GM10847 (cell line): ENCODE data around the gene CST1.

Experiments used
- POLR2A ChIP-seq: IDR thresholded peaks from 2 replicates; pipeline ENCODE4 v1.6.1; 2011; ENCODE audit not compliant: insufficient read length; ENCODE audit errors: extremely low read depth

CST1 gene

DNA sequence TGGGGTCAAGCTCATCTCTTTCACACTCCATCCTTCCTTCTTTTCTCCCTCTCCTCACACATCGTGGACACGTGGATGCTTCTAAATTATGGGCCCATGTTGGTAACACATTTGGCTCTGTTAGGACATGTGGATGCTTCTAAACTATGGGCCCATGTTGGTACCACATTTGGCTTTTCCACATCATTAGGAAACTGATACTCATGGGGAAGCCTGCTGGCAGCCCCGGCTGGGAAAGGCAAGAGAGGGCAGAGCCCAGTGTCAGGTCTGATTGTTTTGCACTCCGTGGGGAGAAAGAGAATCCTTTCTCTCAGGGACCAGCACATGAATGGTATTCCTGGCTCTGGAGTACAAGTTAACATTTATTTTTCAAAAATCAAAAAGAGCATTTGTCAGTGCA is 4.0 kb upstream of the CST1 start:
- no peak for TF ChIP-seq POLR2A

DNA sequence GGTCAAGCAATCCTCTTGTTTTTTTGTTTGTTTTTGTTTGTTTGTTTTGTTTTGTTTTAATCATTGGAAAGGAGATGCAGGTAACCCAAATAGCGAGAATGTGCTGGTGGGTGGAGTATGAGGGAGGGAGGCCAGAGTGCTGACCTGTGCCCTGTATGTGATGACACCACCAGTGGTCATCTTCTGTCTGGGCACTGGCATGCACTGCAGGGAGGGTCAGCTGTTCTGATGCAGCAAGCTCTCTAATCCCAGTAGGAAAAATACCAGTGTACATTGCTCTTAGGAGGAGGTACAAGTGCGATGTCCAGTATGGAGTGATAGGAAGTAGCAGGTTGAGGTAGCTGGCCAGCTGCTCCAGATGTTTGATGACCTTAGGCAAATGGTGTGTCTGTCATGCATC is 2.9 kb upstream of the CST1 start:
- TF ChIP-seq POLR2A: no peak

DNA sequence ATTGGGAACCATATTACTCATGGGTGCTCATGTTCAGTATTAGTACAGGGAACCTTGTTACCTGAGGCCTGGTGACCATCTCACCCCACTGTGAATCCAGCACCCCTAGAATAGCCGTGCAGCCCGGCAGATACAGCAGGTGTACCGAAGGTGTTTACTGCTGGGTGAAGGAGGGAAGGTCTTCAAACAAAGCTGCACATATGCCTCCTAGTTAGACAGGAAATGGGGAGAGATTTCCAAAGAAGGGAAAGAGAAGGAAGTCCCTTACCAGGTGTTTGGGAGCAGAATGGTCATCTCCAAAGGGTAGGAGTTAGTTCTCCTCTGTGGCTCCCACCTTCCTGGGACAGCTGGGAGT is 2.4 kb upstream of the CST1 start:
- no peak for TF ChIP-seq POLR2A

DNA sequence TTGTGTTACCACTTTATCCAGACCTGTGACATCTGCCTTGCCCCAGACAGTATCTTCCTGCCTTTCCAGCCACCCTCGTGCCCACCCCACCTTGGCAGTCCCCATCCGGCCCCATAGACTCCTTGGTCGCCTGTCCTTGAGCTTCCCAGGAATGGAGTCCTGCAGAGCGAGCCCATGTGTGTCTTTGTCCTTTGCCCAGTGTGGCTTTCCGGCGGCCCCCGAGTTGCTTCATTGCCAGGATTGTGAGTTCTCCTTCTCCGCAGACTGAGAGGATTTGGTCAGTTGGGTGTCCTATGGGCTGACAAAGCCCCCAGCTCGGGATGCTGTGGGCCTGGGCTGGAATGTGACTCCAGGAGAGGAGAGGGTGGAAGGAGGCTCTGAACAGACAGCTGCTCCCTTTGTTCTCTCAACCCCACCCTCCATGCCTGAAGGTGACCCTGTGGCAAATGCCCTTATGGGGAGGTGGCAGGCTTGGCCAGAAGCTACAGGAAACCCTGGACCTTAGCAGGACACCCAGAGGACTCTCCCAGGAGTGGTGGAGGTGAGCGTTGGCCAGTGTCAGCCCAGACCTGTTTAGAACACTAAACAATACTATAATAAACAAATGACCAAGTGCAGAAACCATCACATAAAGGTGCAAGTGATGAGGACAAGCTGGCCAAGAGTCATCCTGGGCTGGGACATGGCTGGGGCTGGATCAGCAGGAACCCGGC is 1.9 kb upstream of the CST1 start:
- TF ChIP-seq POLR2A: no peak

DNA sequence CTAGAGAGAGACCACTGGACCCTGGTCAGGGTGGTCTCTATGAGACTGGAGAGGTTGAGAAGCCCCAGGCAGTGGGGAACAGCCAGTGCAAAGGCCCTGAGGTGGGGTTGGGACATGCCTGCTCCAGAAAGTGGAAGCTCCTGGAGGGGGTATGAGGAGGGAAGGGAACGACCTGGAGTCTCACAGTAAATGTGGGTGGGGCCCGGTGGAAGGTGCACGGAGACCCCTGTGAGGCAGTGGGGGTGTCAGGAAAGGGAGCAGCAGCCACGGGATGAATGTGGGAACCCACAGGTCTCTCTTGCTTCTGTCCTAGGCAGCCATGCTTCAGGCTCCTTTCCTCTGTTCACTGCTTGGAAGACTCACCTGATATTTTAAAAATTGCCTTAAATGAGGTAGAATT is 1.3 kb upstream of the CST1 start:
- TF ChIP-seq POLR2A: no peak

DNA sequence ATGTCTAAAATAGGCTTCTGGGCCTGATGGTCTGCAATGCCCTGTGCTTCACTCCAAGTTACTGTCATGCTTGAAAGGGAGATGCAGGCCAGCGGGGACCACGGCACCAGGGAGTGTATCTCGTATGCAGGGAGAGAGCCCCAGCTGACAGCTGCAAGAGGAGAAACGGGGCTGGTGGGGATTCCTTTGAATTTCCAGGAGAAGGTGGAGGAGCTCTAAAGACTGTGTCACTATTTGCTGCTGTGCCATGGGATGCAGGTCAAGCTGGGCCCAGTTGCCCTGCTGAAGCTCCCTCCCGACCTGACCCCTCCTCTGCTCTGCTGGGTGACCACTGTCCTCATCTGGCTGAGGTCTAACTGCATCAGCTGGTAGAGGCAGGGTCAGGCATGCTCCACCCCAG is 989 bp downstream of the CST1 start:
- TF ChIP-seq POLR2A: no peak

DNA sequence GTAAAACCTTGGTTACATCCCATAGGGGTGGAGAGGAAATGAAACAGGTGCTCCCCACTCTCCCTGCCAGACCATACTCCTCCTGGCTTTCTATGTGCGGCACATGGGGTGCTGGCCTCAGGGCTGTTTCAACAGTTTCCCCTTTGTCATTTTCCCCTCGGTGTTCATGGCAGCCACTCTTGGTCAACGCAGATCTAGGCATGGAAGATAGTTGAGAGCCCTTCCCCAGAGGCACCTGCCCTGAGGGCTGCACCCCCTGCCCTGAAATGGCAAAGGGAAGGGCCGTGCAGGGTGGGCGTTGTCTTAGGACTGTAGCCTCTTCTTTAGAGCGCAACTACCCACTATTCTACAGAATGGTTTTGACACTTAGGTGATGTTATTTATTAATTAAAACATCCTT is 4.4 kb downstream of the CST1 start:
- no peak for TF ChIP-seq POLR2A

DNA sequence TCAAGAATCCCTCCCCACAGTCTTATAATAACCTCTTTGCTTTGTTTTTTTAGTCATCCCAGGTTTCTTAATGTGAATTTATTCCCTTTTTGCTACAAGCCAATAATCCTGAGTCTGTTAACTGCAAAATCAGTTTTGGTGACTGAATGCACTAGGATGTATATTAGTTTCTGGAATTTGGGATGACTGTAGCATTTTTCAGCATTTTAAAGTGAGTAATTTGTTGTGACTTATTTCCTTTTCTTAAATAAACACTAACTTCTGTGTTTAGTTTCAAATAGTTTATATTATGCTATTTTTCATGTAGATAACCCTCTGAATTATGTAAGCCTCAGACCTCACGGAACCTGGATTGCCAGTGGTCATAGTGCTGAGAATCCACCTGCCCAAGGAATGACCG is 5.5 kb downstream of the CST1 start:
- TF ChIP-seq POLR2A: no peak

DNA sequence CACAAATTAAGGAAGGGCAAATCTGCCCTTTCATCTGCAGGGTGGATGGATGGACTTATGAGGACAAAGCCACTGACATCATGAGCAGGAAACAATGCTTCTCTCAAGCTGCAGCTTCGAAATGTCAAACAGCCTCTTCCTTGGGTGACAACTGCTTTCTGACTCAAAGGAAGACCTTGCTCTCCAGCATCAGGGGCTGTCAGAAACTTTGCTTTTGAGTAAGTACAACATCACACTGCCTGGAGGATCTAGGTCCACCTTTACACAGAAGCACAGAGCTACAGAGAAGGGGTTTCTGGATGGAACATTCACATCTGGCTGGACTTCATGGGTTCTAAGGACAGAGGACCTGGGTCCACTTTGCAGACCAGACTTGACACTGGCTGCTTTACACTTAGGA is 5.9 kb downstream of the CST1 start:
- TF ChIP-seq POLR2A: no peak

DNA sequence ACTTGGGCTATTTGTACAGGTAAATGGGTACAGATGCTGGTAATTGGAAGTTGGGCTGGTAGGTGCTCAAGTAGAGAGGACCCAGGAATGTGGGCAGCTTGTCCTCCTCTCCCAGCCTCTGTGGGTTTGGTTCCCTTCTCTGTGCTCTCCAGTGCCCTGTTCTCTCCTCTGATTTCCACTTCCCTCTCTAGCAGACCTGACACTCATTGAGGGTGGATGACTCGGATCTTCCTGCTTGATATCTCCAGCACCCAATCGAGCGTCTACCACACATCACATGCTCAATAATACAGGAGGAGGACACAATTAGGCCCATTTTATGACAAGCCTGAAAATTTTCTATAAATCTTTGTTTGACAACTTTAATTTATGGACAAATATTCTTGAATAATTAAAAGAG is 23.7 kb downstream of the CST1 start:
- no peak for TF ChIP-seq POLR2A

DNA sequence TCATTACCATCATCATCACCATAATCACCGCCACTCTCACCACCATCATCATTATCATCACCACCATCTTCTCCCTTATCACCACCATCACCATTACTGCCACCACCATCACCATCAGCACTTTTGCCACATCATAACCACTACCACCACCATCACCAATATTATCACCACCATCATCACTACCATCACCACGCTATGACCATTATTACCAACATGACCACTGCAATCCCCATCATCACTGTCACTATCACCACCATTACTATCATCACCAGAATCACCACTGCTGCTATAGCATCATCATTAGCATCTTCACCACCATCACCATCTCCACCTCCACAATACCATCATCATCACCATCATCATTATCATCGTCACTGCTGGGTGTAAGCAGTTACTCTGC is 25.6 kb downstream of the CST1 start:
- TF ChIP-seq POLR2A: no peak

DNA sequence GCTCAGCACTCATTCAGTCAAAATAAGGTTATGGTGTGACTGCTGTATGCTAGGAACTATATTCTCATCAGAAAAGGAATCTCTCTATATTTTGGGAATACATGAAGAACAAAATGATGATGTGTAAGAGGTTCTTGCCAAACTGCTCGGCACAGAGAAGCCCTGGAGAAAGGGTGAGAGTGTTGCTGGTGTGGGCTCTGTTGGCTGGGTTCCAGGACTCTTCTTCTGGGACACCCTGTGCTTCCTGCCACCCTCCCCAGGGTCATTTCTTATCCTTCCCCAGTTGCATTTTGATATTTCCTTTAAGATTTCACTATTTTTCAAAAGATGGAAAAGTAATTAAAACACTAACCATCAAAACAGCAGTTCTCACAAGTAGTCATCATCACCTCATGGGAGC is 28.8 kb downstream of the CST1 start:
- TF ChIP-seq POLR2A: no peak

DNA sequence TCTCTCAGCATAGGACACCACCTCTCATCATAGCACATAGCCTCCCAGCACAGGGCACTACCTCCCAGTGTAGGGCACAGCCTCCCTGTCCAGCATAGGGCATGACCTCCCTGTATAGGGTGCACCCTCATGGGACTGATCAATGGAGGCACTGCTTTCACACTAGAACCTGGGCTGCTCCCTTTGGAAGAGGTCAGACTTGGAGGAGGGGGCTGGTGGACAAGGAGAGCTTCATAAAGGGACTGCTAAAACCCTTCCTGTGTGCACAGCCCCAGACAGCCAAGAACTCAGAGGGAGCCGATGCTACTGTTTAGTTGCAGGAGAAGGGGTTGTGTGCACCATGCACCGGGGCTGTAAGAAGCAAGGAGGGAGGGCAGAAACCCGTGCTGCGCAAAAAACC is 40.0 kb downstream of the CST1 start:
- TF ChIP-seq POLR2A: no peak

DNA sequence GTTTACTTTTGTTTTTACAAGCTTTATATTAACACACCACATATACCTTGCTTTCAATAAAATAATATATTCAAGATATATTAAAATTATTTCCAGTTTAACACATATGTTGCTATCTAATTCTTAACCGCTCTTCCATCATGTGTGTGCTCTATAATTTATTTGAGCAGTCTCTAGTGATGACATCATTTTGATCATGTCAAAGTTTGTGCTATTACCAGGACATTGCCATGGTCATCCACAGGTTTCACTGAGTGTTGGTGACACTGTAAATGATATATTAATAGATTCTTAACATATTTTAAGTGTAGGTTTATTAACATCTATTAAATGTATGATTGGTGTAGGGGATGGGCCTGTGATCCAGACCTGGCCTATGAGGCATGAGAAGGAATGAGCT is 44.8 kb downstream of the CST1 start:
- no peak for TF ChIP-seq POLR2A

DNA sequence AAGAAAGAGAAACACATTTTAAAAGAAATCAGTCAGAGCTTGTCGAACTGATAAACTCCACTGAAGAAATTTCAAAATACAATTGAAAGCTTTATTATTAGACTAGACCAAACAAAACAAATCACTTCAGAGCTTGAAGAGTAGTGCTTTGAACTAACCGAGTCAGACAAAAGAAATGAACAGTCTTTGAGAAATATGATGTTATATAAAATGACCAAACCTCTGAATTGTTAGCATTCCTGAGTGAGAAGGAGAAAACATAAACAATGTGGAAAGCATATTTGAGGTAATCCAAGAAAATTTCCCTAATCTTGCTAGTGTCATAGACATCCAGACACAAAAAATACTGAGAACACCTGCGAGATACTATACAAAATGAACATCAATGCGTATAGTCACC is 48.7 kb downstream of the CST1 start:
- TF ChIP-seq POLR2A: no peak

DNA sequence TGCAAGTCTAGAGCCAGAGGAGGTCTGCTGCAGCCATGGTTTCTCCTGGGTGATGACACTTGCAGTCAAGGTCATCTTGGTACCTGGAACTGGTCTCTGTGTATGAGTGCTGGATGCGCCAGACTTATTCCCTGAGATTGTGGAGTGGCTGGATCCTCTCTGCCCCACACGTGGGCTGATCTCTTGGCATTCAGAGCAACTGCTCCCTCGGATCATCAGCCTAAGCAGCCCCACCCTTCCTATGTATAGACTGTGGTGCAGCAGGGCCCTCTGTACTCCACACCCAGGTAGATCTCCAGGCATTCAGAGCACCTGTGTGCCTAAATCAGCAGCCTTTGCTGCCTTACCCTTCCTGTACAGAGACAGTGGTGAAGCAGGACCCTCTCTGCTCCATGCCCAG is 49.8 kb downstream of the CST1 start:
- no peak for TF ChIP-seq POLR2A

DNA sequence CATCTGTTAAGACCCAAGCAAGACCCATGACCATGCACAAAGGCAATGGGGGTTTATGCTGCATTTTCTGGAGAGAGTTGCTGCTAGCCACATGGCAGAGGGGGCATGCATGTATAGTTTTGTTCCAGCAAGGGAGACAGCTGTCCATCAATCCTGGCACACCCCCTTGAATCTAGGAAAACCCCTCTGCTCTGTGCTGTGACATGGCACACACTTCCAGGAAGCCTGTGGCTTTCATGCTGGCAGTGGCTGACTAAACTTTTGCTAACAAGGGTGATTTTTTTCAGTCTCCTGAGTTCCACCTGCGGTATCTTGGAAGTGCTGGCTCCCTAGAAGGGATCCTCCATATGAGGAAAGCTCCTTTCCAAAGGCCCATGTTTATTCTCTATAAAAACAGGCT is 52.8 kb downstream of the CST1 start:
- no peak for TF ChIP-seq POLR2A
